WI38 (cell line): ENCODE data around the gene PAX4.
A peak's percentile ranks its signal among the peaks of the same experiment; 100 is the strongest.

ENCODE experiments used
- H3K4me3 ChIP-seq: 2 replicates; pipeline ENCODE4 v1.5.1; 2011; ENCODE audit warnings: low read depth, mild to moderate bottlenecking, control low read depth, low read length
- TF ChIP-seq, protein P1 (sequence below): IDR thresholded peaks from 2 replicates; pipeline ENCODE4 v1.5.1; 2012; ENCODE audit warnings: low read depth, mild to moderate bottlenecking, control low read depth, low read length

Gene PAX4

DNA sequence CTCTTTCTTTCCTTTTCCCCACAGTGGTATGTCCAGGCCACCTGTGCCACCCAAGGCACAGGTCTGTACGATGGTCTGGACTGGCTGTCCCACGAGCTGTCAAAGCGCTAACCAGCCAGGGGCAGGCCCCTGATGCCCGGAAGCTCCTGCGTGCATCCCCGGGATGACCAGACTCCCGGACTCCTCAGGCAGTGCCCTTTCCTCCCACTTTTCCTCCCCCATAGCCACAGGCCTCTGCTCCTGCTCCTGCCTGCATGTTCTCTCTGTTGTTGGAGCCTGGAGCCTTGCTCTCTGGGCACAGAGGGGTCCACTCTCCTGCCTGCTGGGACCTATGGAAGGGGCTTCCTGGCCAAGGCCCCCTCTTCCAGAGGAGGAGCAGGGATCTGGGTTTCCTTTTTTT lies 26.8 kb downstream of the PAX4 start:
- TF ChIP-seq, protein P1, sequence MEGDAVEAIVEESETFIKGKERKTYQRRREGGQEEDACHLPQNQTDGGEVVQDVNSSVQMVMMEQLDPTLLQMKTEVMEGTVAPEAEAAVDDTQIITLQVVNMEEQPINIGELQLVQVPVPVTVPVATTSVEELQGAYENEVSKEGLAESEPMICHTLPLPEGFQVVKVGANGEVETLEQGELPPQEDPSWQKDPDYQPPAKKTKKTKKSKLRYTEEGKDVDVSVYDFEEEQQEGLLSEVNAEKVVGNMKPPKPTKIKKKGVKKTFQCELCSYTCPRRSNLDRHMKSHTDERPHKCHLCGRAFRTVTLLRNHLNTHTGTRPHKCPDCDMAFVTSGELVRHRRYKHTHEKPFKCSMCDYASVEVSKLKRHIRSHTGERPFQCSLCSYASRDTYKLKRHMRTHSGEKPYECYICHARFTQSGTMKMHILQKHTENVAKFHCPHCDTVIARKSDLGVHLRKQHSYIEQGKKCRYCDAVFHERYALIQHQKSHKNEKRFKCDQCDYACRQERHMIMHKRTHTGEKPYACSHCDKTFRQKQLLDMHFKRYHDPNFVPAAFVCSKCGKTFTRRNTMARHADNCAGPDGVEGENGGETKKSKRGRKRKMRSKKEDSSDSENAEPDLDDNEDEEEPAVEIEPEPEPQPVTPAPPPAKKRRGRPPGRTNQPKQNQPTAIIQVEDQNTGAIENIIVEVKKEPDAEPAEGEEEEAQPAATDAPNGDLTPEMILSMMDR = no peak
- no peak overlapping the region for H3K4me3 ChIP-seq

DNA sequence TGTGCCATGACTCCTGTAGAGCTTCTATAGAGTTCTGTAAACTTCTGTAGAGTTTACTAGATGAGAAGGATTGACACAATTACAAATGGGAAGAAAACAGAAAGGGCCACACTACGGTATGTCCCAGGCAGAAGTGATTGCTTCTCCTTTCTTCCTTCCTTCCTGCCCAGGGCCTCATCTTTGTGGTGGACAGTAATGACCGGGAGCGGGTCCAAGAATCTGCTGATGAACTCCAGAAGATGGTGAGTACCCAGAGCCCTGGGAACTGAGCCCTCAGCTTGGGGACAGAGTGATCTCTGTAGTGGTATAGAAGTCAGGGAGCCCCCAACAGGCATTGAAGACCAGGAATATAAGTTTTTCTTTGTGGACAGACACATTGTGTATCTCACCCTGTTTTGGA lies 28.0 kb downstream of the PAX4 start:
- TF ChIP-seq, protein P1 = no peak
- H3K4me3 ChIP-seq = no peak overlapping the region; the same call in 1 of the 2 replicates

DNA sequence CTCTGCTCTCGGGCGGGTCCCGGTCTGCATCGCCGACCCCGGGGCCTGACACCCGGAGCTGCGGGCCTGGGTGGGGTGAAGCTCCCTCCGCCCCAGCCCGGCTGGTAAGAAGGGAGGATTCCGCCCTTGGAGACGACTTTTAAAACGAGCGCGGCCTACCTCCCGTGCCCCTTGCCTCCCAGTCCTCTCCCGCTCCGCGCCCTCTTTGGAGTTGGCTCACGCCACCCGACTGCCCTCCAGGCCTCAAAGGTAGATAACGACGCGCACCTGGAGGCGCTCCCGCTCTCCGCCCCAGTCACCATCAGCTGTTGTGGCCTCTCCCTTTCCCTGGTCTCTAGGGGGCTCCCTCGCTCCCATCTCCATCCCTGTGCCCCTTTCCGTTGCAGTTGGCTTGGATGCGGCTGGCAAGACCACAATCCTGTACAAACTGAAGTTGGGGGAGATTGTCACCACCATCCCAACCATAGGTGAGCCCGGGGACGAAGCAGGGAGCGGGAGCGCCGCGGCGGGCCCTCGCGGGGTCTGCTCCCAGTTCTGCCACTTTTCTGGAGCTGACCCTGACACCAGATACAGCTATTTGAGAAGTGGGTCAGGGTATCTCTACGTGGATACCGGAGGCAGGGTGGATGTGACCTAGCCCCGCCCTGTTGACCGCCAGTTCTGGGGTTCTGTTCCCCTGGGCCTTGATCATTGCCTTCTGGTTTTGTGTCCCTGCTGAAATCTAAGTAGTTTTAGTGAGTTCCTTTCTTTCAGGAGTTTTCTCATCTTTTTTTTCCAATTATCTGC lies 29.1 kb downstream of the PAX4 start:
- TF ChIP-seq, protein P1 = peak; percentile 61
- H3K4me3 ChIP-seq = peak overlapping the region; percentile 77

DNA sequence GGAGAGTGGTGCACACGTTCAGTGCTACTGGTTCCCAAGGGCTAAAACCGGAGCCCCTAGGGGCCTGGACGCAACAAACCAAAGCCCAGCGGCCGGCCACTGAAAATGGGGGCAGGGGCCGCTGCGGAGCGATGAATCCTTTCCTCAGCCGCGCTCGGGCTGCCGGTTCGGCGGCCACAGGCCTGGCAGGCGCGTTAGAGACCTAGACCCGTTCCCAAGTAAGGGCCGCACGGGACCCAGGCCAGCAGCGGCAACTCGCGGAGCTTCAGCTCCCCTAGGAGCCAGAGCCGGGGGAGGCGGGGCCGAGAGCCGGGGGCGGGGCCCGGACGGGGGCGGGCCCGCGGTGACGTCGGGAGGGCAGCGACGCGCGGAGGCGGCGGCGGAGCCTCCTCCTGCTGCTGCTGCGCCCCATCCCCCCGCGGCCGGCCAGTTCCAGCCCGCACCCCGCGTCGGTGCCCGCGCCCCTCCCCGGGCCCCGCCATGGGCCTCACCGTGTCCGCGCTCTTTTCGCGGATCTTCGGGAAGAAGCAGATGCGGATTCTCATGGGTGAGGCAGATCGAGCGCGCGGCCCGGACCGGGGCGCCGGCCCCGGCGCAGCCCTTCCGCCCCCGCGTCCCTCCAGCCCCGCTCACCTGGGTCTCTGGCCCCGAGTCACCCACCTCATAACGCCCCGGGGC lies 29.8 kb downstream of the PAX4 start, which contains the start of gene ARF5:
TSS of gene ARF5 (plus strand) at position 393 of the 678 bp plus-strand sequence. CDS start at position 481, 88 bp downstream.
- TF ChIP-seq, protein P1 = no peak
- H3K4me3 ChIP-seq = peak within 1 kb of the TSS; percentile 77

DNA sequence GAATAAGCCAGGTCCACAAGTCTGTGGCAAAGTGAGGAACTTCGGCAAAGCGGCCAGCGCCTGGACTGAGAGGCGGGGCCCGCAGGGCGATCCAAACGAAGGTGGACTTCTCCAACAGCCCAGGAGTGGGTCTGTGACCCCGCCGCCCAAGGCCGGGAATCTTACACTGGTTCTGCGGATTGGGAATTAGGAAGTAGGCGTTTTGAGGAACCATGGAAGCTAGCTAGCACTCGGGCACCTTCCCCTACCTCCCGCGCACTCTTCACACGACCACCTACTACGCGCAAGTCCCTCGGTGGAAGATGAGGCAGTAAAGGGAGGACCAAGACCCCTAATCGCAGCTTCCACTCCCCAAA lies 30.3 kb downstream of the PAX4 start:
- TF ChIP-seq, protein P1 = no peak
- peak overlapping the region; percentile 77 for H3K4me3 ChIP-seq

DNA sequence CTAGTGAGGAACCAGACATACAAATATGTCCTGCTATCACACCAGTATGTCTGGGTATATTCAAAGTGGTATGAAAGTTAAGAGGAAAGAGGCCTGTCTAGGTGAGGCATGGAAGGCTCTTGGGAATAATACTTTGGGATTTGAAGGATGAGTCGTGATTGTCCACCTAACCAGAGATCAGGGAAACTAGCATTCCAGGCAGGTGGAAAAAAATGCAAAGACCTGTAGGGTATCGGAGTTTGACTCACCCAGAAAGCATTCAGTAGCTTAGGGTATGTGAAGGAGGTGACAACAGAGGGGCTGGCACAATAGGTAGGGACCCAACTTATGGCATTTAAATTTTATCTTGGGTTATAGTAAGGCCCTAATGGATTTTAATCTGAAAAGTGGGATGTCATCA lies 31.6 kb downstream of the PAX4 start:
- no peak overlapping the region for H3K4me3 ChIP-seq
- TF ChIP-seq, protein P1 = no peak
